ENCODE results near the gene GLCCI1.

Gene GLCCI1

DNA sequence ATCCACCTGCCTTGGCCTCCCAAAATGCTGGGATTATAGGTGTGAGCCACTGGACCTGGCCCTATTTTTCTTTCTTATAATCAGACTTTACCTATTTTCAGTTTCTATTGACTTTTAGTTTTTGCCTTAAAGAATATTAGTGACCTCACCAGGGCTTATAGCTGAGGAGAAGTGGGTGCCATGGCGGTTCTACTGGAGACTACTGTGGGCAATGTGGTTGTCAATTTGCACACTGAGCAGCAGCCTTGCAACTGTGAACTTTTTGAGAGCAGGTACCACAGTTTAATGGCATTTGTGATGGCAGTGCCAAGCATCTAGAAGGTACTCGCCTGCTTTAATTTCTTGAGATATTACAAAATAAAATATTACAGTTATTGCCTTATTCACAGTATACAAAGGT, 11.5 kb downstream of the GLCCI1 start:
- ATAC-seq (ENCODE audit: low read depth) (no peak), DNase-seq (ENCODE audit: low spot score) (no peak)
- Histone ChIP-seq H3K4me3 (ENCODE audit: severe bottlenecking) (no peak overlapping the region), H3K4me1 (ENCODE audit: insufficient read depth, poor library complexity, severe bottlenecking) (no peaks in the 10 kb centered on the region), H3K36me3 (ENCODE audit: low read depth) (no peaks in the 10 kb centered on the region), H3K27me3 (ENCODE audit: insufficient read depth, poor library complexity, severe bottlenecking) (no peaks in the 10 kb centered on the region), H3K9me3 (ENCODE audit: severe bottlenecking) (no peaks in the 10 kb centered on the region), H3K27ac (ENCODE audit: poor library complexity, severe bottlenecking) (no peak overlapping the region)
- TF ChIP-seq, protein P1, sequence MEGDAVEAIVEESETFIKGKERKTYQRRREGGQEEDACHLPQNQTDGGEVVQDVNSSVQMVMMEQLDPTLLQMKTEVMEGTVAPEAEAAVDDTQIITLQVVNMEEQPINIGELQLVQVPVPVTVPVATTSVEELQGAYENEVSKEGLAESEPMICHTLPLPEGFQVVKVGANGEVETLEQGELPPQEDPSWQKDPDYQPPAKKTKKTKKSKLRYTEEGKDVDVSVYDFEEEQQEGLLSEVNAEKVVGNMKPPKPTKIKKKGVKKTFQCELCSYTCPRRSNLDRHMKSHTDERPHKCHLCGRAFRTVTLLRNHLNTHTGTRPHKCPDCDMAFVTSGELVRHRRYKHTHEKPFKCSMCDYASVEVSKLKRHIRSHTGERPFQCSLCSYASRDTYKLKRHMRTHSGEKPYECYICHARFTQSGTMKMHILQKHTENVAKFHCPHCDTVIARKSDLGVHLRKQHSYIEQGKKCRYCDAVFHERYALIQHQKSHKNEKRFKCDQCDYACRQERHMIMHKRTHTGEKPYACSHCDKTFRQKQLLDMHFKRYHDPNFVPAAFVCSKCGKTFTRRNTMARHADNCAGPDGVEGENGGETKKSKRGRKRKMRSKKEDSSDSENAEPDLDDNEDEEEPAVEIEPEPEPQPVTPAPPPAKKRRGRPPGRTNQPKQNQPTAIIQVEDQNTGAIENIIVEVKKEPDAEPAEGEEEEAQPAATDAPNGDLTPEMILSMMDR (IDR thresholded peaks at IDR 0.05; ENCODE audit: poor library complexity, severe bottlenecking) = no peak

GRCh38 chr7:7982904-7983303, 14.3 kb downstream of the GLCCI1 start:
- Histone ChIP-seq H3K9me3 (ENCODE audit: severe bottlenecking) (no peaks in the 10 kb centered on the region), H3K36me3 (ENCODE audit: low read depth) (no peaks in the 10 kb centered on the region), H3K4me3 (ENCODE audit: severe bottlenecking) (no peak overlapping the region), H3K27ac (ENCODE audit: poor library complexity, severe bottlenecking) (no peak overlapping the region), H3K27me3 (ENCODE audit: insufficient read depth, poor library complexity, severe bottlenecking) (no peaks in the 10 kb centered on the region), H3K4me1 (ENCODE audit: insufficient read depth, poor library complexity, severe bottlenecking) (no peaks in the 10 kb centered on the region)
- ATAC-seq (ENCODE audit: low read depth) (no peak), DNase-seq (ENCODE audit: low spot score) (no peak)
- TF ChIP-seq, protein P1 (IDR thresholded peaks at IDR 0.05; ENCODE audit: poor library complexity, severe bottlenecking) = no peak

DNA sequence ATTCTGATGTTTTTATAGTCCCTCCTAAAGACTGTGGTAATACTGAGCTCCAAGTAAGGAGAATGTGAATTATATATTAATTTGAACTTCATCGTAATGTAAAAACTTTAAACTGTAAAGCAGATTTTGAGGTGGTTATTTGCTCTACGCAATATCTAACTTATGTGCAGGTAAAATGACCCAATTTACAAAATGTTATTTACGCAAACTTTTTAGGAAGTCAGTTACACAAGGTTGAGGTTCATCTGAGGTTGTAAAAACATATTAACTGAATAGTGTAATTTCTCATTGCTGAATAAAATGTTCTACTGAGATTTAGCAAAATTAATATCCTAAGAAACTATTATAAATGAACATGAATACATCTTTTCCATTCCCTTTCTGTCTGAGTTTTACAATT, 15.8 kb downstream of the GLCCI1 start:
- no peaks in the 10 kb centered on the region for H3K4me1 ChIP-seq (ENCODE audit: insufficient read depth, poor library complexity, severe bottlenecking)
- no peak for DNase-seq (ENCODE audit: low spot score)
- no peak for ATAC-seq (ENCODE audit: low read depth)
- TF ChIP-seq, protein P1 (IDR thresholded peaks at IDR 0.05; ENCODE audit: poor library complexity, severe bottlenecking) = no peak
- no peaks in the 10 kb centered on the region for H3K27me3 ChIP-seq (ENCODE audit: insufficient read depth, poor library complexity, severe bottlenecking)
- no peaks in the 10 kb centered on the region for H3K36me3 ChIP-seq (ENCODE audit: low read depth)
- no peak overlapping the region for H3K4me3 ChIP-seq (ENCODE audit: severe bottlenecking)
- H3K9me3 ChIP-seq (ENCODE audit: severe bottlenecking) = no peaks in the 10 kb centered on the region
- no peak overlapping the region for H3K27ac ChIP-seq (ENCODE audit: poor library complexity, severe bottlenecking)

GRCh38 chr7:7988706-7989105, 20.1 kb downstream of the GLCCI1 start:
- ATAC-seq (ENCODE audit: low read depth) = no peak

GRCh38 chr7:7989133-7989532, 20.5 kb downstream of the GLCCI1 start:
- H3K4me3 ChIP-seq (ENCODE audit: severe bottlenecking) = no peak overlapping the region
- DNase-seq (ENCODE audit: low spot score) (no peak), ATAC-seq (ENCODE audit: low read depth) (no peak)
- peaks cover 6% of the 10 kb centered on the region for H3K9me3 ChIP-seq (ENCODE audit: severe bottlenecking)
- no peaks in the 10 kb centered on the region for H3K36me3 ChIP-seq (ENCODE audit: low read depth)
- TF ChIP-seq, protein P1 (IDR thresholded peaks at IDR 0.05; ENCODE audit: poor library complexity, severe bottlenecking) = no peak
- H3K27ac ChIP-seq (ENCODE audit: poor library complexity, severe bottlenecking) = no peak overlapping the region
- no peaks in the 10 kb centered on the region for H3K4me1 ChIP-seq (ENCODE audit: insufficient read depth, poor library complexity, severe bottlenecking)
- no peaks in the 10 kb centered on the region for H3K27me3 ChIP-seq (ENCODE audit: insufficient read depth, poor library complexity, severe bottlenecking)

More at GRCh38 chr7:7988706-7989105, 20.1 kb downstream of the GLCCI1 start:
- Histone ChIP-seq H3K9me3 (ENCODE audit: severe bottlenecking) (peaks cover 6% of the 10 kb centered on the region), H3K27me3 (ENCODE audit: insufficient read depth, poor library complexity, severe bottlenecking) (no peaks in the 10 kb centered on the region), H3K36me3 (ENCODE audit: low read depth) (no peaks in the 10 kb centered on the region), H3K27ac (ENCODE audit: poor library complexity, severe bottlenecking) (no peak overlapping the region), H3K4me3 (ENCODE audit: severe bottlenecking) (no peak overlapping the region), H3K4me1 (ENCODE audit: insufficient read depth, poor library complexity, severe bottlenecking) (no peaks in the 10 kb centered on the region)
- TF ChIP-seq, protein P1 (IDR thresholded peaks at IDR 0.05; ENCODE audit: poor library complexity, severe bottlenecking) = no peak
- no peak for DNase-seq (ENCODE audit: low spot score)
